BJ (cell line): ENCODE results near the gene PBX1. TPM values are rescaled to one million over a fixed set of nuclear protein-coding genes. Genes with fewer than 3 reads are reported as not detected.

ENCODE experiments used
- CTCF ChIA-PET: fragments of 350-600 bp; formaldehyde crosslinking; extraction: SDS; loops from one replicate; lab custom pipeline; 2021; ENCODE audit warnings: antibody characterized with exemption, inconsistent platforms; lab: Yijun Ruan, JAX
- POLR2A ChIA-PET: fragments of 300-600 bp; sonication (Branson Sonifier 250); formaldehyde crosslinking; extraction: SDS; loops from one replicate; lab custom pipeline; 2021; ENCODE audit warnings: antibody characterized with exemption; lab: Charles Lee
- DNase-seq: peaks from one replicate; pipeline ENCODE4 v3.0.0-alpha.2; 2011; ENCODE audit warnings: low read depth
- H3K27me3 ChIP-seq: 2 replicates; pipeline ENCODE4 v1.6.0; 2011; ENCODE audit warnings: low read length; ENCODE audit not compliant: control insufficient read depth, insufficient read depth
- H3K36me3 ChIP-seq: 2 replicates; pipeline ENCODE4 v1.5.1; 2011; ENCODE audit warnings: low read length; ENCODE audit not compliant: control insufficient read depth, insufficient read depth
- H3K4me3 ChIP-seq: 2 replicates; pipeline ENCODE4 v1.5.1; 2011; ENCODE audit warnings: low read depth, mild to moderate bottlenecking, control low read depth, low read length
- CTCF ChIP-seq: IDR thresholded peaks from 2 replicates; pipeline ENCODE4 v1.5.1; 2011; ENCODE audit warnings: low read depth, mild to moderate bottlenecking, control low read depth, inconsistent platforms, low read length, moderate library complexity; ENCODE audit not compliant: insufficient read depth
- polyA plus RNA-seq: library from polyadenylated mRNA; depleted of rRNA; stranded (reverse); fragments of >200 nt; gene quantifications from 2 replicates; pipeline ENCODE4 v1.2.3, GENCODE V29; 2011

The PBX1 gene
- polyA plus RNA-seq, 1 experiment = 46.1 TPM

GRCh38 chr1:164792410-164793004, 233.5 kb downstream of the PBX1 start:
- ChIA-PET POLR2A (no interaction called here), CTCF (no interaction called here)
- no peak for TF ChIP-seq CTCF

GRCh38 chr1:164794356-164794755, 235.4 kb downstream of the PBX1 start:
- Histone ChIP-seq H3K27me3 (no peaks in the 10 kb centered on the region), H3K36me3 (peaks cover 7% of the 10 kb centered on the region), H3K4me3 (no peak overlapping the region)
- TF ChIP-seq CTCF = no peak
- POLR2A ChIA-PET = interaction anchor here (0.5 to 0.6 kb wide), 2 partner anchors 25 to 235 kb away, joined by 3 to 6 read pairs; partner anchors contain the start of gene PBX1
- CTCF ChIA-PET = interaction anchor here (0.8 to 1.6 kb wide), 5 partner anchors 9 to 554 kb away, joined by 3 to 9 read pairs (median 3); no protein-coding TSS in a partner anchor
- peak; percentile 83 for DNase-seq

More at GRCh38 chr1:164792410-164793004, 233.5 kb downstream of the PBX1 start:
- DNase-seq = no peak
- no peaks in the 10 kb centered on the region for H3K27me3 ChIP-seq
- H3K36me3 ChIP-seq = peaks cover 5% of the 10 kb centered on the region
- no peak overlapping the region for H3K4me3 ChIP-seq

GRCh38 chr1:164796916-164797315, 237.9 kb downstream of the PBX1 start:
- ChIA-PET POLR2A (no interaction called here), CTCF (interaction anchor here (2.5 kb wide), 1 partner anchor 10 kb away, joined by 12 read pairs; no protein-coding TSS in a partner anchor)
- DNase-seq = no peak
- Histone ChIP-seq H3K27me3 (no peaks in the 10 kb centered on the region), H3K36me3 (peaks cover 13% of the 10 kb centered on the region), H3K4me3 (no peak overlapping the region)
- no peak for TF ChIP-seq CTCF

- ChIA-PET CTCF (no interaction called here), POLR2A (no interaction called here)
- no peak for DNase-seq
- TF ChIP-seq CTCF = no peak
- Histone ChIP-seq H3K27me3 (no peaks in the 10 kb centered on the region), H3K4me3 (no peak overlapping the region), H3K36me3 (peaks cover 10% of the 10 kb centered on the region)
These were observed 242.3 kb downstream of the PBX1 start for GRCh38 chr1:164801246-164801731.

GRCh38 chr1:164801791-164802502, 243.0 kb downstream of the PBX1 start:
- Histone ChIP-seq H3K4me3 (no peak overlapping the region), H3K36me3 (peaks cover 10% of the 10 kb centered on the region), H3K27me3 (no peaks in the 10 kb centered on the region)
- TF ChIP-seq CTCF = no peak
- CTCF ChIA-PET = interaction anchor here (1.1 kb wide), 1 partner anchor 15 kb away, joined by 4 read pairs; no protein-coding TSS in a partner anchor
- no peak for DNase-seq
- POLR2A ChIA-PET = no interaction called here
